Panc1 (cell line): ENCODE data around the gene NR2F1. TPM values are rescaled to one million over a fixed set of nuclear protein-coding genes. Genes with fewer than 3 reads are reported as not detected.

Experiments
- ATAC-seq: fragments of 200-7000 bp; cut with Tn5 transposase; 2 replicates; pipeline ENCODE4 v1.9.1; 2020; ENCODE audit warnings: mild to moderate bottlenecking, moderate library complexity
- BruUV-seq: library from RNA; stranded (reverse); fragments of 400-500 nt; replicated peaks from 2 replicates; lab custom pipeline; 2021; lab: Mats Ljungman, UMichigan
- CTCF ChIA-PET: fragments of 300-600 bp; sonication (Branson Sonifier 250); formaldehyde crosslinking; loops from one replicate; lab custom pipeline; 2022; ENCODE audit warnings: antibody characterized with exemption; lab: Charles Lee
- POLR2A ChIA-PET: fragments of 300-600 bp; sonication (Branson Sonifier 250); formaldehyde crosslinking; loops from one replicate; lab custom pipeline; 2022; ENCODE audit warnings: antibody characterized with exemption; lab: Charles Lee
- DNase-seq: peaks from one replicate; pipeline ENCODE4 v3.0.0-alpha.2; 2010; ENCODE audit warnings: low read depth, low spot score
- H3K27ac ChIP-seq: 2 replicates; pipeline ENCODE4 v1.5.1; 2011; ENCODE audit warnings: mild to moderate bottlenecking, low read length, inconsistent platforms
- H3K27me3 ChIP-seq: fragments of 200-500 bp; sonication (Bioruptor generic); 2 replicates; pipeline ENCODE4 v1.6.0; 2014; ENCODE audit warnings: low read length, inconsistent platforms; ENCODE audit not compliant: control insufficient read depth, insufficient read depth
- H3K36me3 ChIP-seq: fragments of 200-500 bp; sonication (Bioruptor generic); 2 replicates; pipeline ENCODE4 v1.5.1; 2014; ENCODE audit warnings: inconsistent platforms, mild to moderate bottlenecking, low read length, moderate library complexity; ENCODE audit not compliant: control insufficient read depth, insufficient read depth
- H3K4me1 ChIP-seq: 2 replicates; pipeline ENCODE4 v1.5.1; 2011; ENCODE audit warnings: inconsistent platforms, mild to moderate bottlenecking, low read length, moderate library complexity; ENCODE audit not compliant: control insufficient read depth, insufficient read depth
- H3K4me3 ChIP-seq, 2 experiments: 2 replicates each; pipeline ENCODE4 v1.5.1; 2011 to 2012; ENCODE audit warnings: low read depth in 2 of 2, low read length in 2 of 2, mild to moderate bottlenecking in 2 of 2, inconsistent platforms in 1 of 2, moderate library complexity in 1 of 2
- H3K9me3 ChIP-seq: fragments of 200-500 bp; sonication (Bioruptor generic); 2 replicates; pipeline ENCODE4 v1.5.1; 2014; ENCODE audit warnings: low read depth, mild to moderate bottlenecking, inconsistent platforms, low read length, moderate library complexity; ENCODE audit not compliant: control insufficient read depth, insufficient read depth
- POLR2AphosphoS5 ChIP-seq: IDR thresholded peaks from 2 replicates; pipeline ENCODE4 v1.6.1; 2012; ENCODE audit warnings: mild to moderate bottlenecking, low read depth, low read length, moderate library complexity
- SIN3A ChIP-seq: IDR thresholded peaks from 2 replicates; pipeline ENCODE4 v1.6.1; 2012; ENCODE audit warnings: low read depth, mild to moderate bottlenecking, low read length, moderate library complexity, borderline replicate concordance; ENCODE audit not compliant: insufficient read depth
- TCF7L2 ChIP-seq: IDR thresholded peaks from 2 replicates; pipeline ENCODE4 v1.6.1; 2011; ENCODE audit warnings: mild to moderate bottlenecking, low read depth, low read length, inconsistent platforms
- in situ Hi-C: cut with HindIII; loops from 2 replicates; pipeline ENCODE4 v1.10.0; 2016; ENCODE audit warnings: low sequenced_read_pairs, low pct_unique_long_range_greater_than_20kb
- intact Hi-C: fragments of 100-400 bp; cut with micrococcal nuclease; formaldehyde crosslinking; loops from one replicate; pipeline ENCODE4 v1.10.0; 2022; ENCODE audit not compliant: unreplicated experiment
- total RNA-seq: library from RNA; stranded (reverse); gene quantifications from one replicate; pipeline ENCODE4 v1.2.1, GENCODE V29; 2021; ENCODE audit not compliant: unreplicated experiment
- TF ChIP-seq, protein P1 (sequence below), 2 experiments: IDR thresholded peaks; 2 replicates each; pipeline ENCODE4 v1.6.1; 2011 to 2012; ENCODE audit warnings: low read depth in 2 of 2, control low read depth in 1 of 2, low read length in 1 of 2, mild to moderate bottlenecking in 1 of 2, moderate library complexity in 1 of 2; ENCODE audit not compliant: insufficient read depth in 1 of 2
- TF ChIP-seq, protein P2 (sequence below): fragments of 450-650 bp; IDR thresholded peaks from 2 replicates; pipeline ENCODE4 v1.5.1; 2017; ENCODE audit warnings: mild to moderate bottlenecking

Gene NR2F1
- total RNA-seq, 1 experiment from 2014 or later, result 49.5 TPM

DNA sequence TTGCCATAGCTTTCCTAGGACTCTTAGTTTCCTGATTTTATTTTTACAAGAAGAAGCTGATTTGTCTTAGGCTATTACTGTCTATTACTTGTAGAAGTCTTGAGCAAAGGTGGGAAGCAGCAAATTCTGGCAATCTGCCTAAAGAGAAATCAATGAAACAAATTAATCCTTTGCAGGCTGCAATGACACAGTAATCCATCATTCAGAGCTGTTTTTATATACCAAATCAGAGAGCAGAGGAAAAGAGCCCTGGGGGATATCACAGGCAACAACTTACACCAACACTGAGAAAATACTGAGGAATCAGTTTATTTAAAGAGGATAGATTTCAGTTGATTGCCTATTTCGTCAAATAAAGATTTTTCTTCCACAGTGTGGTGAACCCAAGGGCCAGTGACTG lies 15.6 kb upstream of the NR2F1 start:
- no peak for DNase-seq
- in situ Hi-C loops, result no loop called here
- peaks cover 8% of the 10 kb centered on the region; the same call in 1 of the 2 replicates for H3K9me3 ChIP-seq
- TF ChIP-seq, protein P1, sequence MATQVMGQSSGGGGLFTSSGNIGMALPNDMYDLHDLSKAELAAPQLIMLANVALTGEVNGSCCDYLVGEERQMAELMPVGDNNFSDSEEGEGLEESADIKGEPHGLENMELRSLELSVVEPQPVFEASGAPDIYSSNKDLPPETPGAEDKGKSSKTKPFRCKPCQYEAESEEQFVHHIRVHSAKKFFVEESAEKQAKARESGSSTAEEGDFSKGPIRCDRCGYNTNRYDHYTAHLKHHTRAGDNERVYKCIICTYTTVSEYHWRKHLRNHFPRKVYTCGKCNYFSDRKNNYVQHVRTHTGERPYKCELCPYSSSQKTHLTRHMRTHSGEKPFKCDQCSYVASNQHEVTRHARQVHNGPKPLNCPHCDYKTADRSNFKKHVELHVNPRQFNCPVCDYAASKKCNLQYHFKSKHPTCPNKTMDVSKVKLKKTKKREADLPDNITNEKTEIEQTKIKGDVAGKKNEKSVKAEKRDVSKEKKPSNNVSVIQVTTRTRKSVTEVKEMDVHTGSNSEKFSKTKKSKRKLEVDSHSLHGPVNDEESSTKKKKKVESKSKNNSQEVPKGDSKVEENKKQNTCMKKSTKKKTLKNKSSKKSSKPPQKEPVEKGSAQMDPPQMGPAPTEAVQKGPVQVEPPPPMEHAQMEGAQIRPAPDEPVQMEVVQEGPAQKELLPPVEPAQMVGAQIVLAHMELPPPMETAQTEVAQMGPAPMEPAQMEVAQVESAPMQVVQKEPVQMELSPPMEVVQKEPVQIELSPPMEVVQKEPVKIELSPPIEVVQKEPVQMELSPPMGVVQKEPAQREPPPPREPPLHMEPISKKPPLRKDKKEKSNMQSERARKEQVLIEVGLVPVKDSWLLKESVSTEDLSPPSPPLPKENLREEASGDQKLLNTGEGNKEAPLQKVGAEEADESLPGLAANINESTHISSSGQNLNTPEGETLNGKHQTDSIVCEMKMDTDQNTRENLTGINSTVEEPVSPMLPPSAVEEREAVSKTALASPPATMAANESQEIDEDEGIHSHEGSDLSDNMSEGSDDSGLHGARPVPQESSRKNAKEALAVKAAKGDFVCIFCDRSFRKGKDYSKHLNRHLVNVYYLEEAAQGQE (IDR thresholded peaks at IDR 0.05; ENCODE audit: insufficient read depth in 1 of 2, low read depth in 2 of 2, low read length in 1 of 2), result no peak
- no peak for TF ChIP-seq POLR2AphosphoS5
- TF ChIP-seq, protein P2, sequence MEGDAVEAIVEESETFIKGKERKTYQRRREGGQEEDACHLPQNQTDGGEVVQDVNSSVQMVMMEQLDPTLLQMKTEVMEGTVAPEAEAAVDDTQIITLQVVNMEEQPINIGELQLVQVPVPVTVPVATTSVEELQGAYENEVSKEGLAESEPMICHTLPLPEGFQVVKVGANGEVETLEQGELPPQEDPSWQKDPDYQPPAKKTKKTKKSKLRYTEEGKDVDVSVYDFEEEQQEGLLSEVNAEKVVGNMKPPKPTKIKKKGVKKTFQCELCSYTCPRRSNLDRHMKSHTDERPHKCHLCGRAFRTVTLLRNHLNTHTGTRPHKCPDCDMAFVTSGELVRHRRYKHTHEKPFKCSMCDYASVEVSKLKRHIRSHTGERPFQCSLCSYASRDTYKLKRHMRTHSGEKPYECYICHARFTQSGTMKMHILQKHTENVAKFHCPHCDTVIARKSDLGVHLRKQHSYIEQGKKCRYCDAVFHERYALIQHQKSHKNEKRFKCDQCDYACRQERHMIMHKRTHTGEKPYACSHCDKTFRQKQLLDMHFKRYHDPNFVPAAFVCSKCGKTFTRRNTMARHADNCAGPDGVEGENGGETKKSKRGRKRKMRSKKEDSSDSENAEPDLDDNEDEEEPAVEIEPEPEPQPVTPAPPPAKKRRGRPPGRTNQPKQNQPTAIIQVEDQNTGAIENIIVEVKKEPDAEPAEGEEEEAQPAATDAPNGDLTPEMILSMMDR, result no peak
- no peak for TF ChIP-seq SIN3A
- TF ChIP-seq TCF7L2, result no peak
- ChIA-PET POLR2A (no interaction called here), CTCF (no interaction called here)
- no peak for ATAC-seq
- H3K4me3 ChIP-seq, result no peak overlapping the region
- H3K4me1 ChIP-seq, result peaks cover 32% of the 10 kb centered on the region
- no TSS peak for BruUV-seq
- no peak overlapping the region for H3K27ac ChIP-seq
- intact Hi-C loops, result no loop called here
- H3K27me3 ChIP-seq, result no peaks in the 10 kb centered on the region
- H3K36me3 ChIP-seq, result peaks cover 2% of the 10 kb centered on the region; the same call in 1 of the 2 replicates

DNA sequence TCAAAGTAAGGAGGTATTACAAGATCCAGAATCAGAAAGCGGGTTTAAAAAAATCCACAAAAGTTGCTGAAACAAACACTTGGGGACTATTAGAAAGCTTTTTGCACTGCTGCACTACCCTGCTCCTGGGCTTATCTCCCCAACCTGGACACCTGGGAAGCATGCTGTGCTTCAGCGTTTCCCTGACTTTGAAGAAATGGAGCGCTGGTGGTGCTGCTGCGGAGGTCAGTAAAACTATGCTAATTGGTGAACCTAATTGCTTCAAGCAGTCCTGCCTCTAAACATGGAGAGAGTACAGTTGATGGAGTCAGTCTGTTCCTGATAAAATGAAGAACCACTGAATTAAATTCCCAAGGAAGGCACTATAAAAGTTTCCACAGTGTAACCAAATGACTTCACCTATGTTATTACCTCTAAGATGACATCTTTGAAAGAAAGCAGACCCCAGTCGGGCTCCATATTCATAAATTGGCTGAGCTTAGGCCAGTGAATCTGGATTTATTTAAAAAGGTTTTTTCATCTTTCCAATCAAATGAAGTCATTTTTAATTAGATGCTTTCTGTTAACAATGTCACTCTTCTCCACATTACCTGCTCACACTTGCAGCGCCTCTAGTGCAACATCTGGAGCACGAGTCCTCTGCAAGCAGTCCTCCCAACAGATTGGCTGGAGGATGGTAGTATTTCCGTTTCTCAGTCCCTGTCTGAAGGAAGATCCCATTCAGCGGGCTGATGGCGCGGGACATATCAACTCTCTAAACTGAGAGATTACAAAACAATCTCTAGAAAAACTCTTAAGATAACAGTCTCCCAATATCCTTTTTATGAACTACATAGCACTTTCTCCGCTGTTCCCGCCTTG lies 13.5 kb upstream of the NR2F1 start:
- H3K4me1 ChIP-seq, result peaks cover 22% of the 10 kb centered on the region
- ChIA-PET POLR2A (interaction anchor here (0.6 kb wide), 1 partner anchor 9 kb away, joined by 3 read pairs; no protein-coding TSS in a partner anchor), CTCF (no interaction called here)
- no TSS peak for BruUV-seq
- no peak for ATAC-seq
- H3K4me3 ChIP-seq, result no peak overlapping the region
- in situ Hi-C loops, result no loop called here
- intact Hi-C loops, result no loop called here
- H3K36me3 ChIP-seq, result no peaks in the 10 kb centered on the region
- peak overlapping the region; percentile 23; the same call in 1 of the 2 replicates for H3K27ac ChIP-seq
- no peak for DNase-seq
- H3K27me3 ChIP-seq, result no peaks in the 10 kb centered on the region
- H3K9me3 ChIP-seq, result peaks cover 9% of the 10 kb centered on the region; the same call in 1 of the 2 replicates
- TF ChIP-seq SIN3A, result no peak
- TF ChIP-seq, protein P1 (IDR thresholded peaks at IDR 0.05; ENCODE audit: insufficient read depth in 1 of 2, low read depth in 2 of 2, low read length in 1 of 2), result no peak
- TF ChIP-seq TCF7L2, result no peak
- TF ChIP-seq, protein P2, result no peak
- no peak for TF ChIP-seq POLR2AphosphoS5
